HL-60 (cell line): ENCODE data around the gene GPR107.

Experiments
- DNase-seq, 2 experiments: peaks; one replicate each; pipeline ENCODE4 v3.0.0-alpha.2; 2010 to 2020; ENCODE audit warnings: low read depth in 1 of 2, low spot score in 1 of 2
- H3K27ac ChIP-seq: fragments of 250-450 bp; sonication (Bioruptor Pico); replicated peaks from 2 replicates; pipeline ENCODE4 v1.5.1; 2020; ENCODE audit warnings: mild to moderate bottlenecking, moderate library complexity
- H3K27me3 ChIP-seq: fragments of 250-450 bp; sonication (Bioruptor Pico); 2 replicates; pipeline ENCODE4 v1.5.1; 2021; ENCODE audit warnings: mild to moderate bottlenecking, moderate library complexity; ENCODE audit not compliant: insufficient read depth, poor library complexity, severe bottlenecking
- H3K4me3 ChIP-seq: replicated peaks from 2 replicates; pipeline ENCODE4 v1.5.1; 2011; ENCODE audit warnings: mild to moderate bottlenecking, control low read depth, low read length; ENCODE audit not compliant: insufficient read depth
- CTCF ChIP-seq: IDR thresholded peaks from one replicate; pipeline ENCODE4 v1.5.1; 2011; ENCODE audit warnings: low read length, control low read depth, inconsistent platforms; ENCODE audit not compliant: insufficient read depth
- GABPA ChIP-seq: IDR thresholded peaks from 2 replicates; pipeline ENCODE4 v1.6.1; 2012; ENCODE audit warnings: low read depth
- POLR2AphosphoS5 ChIP-seq: IDR thresholded peaks from 2 replicates; pipeline ENCODE4 v1.6.1; 2012; ENCODE audit warnings: low read depth
- REST ChIP-seq: IDR thresholded peaks from 2 replicates; pipeline ENCODE4 v1.6.1; 2012; ENCODE audit warnings: low read depth; ENCODE audit not compliant: insufficient replicate concordance
- SPI1 ChIP-seq: IDR thresholded peaks from 2 replicates; pipeline ENCODE4 v1.6.1; 2012; ENCODE audit warnings: low read depth, mild to moderate bottlenecking, borderline replicate concordance

Gene GPR107

GRCh38 chr9:130064621-130065020, 10.9 kb downstream of the GPR107 start:
- TF ChIP-seq CTCF (no peak), SPI1 (no peak), POLR2AphosphoS5 (no peak), REST (no peak), GABPA (no peak)
- Histone ChIP-seq H3K4me3 (no peak overlapping the region), H3K27me3 (no peaks in the 10 kb centered on the region), H3K27ac (no peak overlapping the region)
- DNase-seq: no peak

GRCh38 chr9:130069048-130069447, 15.3 kb downstream of the GPR107 start:
- no peaks in the 10 kb centered on the region for H3K27me3 ChIP-seq
- H3K27ac ChIP-seq: no peak overlapping the region; the same call in none of the 2 replicates
- no peak for DNase-seq
- H3K4me3 ChIP-seq: no peak overlapping the region
- TF ChIP-seq CTCF (no peak), GABPA (no peak)

- DNase-seq: no peak
- Histone ChIP-seq H3K4me3 (no peak overlapping the region), H3K27ac (no peak overlapping the region), H3K27me3 (no peaks in the 10 kb centered on the region)
- TF ChIP-seq REST (no peak), POLR2AphosphoS5 (no peak), CTCF (no peak), SPI1 (no peak), GABPA (no peak)
Measured at GRCh38 chr9:130072515-130073235, 19.0 kb downstream of the GPR107 start.

GRCh38 chr9:130073373-130073772, 19.7 kb downstream of the GPR107 start:
- H3K27ac ChIP-seq: no peak overlapping the region
- DNase-seq: no peak
- H3K4me3 ChIP-seq: no peak overlapping the region
- H3K27me3 ChIP-seq: no peaks in the 10 kb centered on the region
- TF ChIP-seq CTCF (no peak), SPI1 (no peak), REST (no peak), GABPA (no peak), POLR2AphosphoS5 (no peak)
